Measurements from ENCODE around the gene ZFYVE1.
"Not testable (repeated sequence)": the region's sequence is repeated elsewhere in the genome, so short reads cannot be mapped to it uniquely, and the experiment has no call there.

Gene ZFYVE1

DNA sequence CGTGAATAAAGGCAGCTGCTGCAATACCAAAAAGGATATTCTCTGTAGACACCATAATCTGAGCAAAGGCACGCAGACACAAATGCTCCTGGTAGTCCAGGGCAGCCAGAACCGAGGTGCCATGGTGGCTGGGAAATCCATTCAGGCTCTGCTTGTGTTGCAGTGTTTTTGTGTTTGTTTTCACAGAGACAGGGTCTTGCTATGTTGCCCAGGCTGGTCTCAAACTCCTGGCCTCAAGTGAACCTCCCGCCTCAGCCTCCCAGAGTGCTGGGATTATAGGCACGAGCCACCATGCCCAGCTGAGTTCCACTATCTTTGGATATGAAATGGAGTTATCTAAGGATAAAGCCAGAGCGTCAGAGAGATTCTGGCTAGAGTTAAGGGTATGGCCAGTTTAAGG lies 60.9 kb downstream of the ZFYVE1 start:
- H3K4me3 ChIP-seq (ENCODE audit: low read depth, low read length) = no peak overlapping the region
- TF ChIP-seq, protein P1, sequence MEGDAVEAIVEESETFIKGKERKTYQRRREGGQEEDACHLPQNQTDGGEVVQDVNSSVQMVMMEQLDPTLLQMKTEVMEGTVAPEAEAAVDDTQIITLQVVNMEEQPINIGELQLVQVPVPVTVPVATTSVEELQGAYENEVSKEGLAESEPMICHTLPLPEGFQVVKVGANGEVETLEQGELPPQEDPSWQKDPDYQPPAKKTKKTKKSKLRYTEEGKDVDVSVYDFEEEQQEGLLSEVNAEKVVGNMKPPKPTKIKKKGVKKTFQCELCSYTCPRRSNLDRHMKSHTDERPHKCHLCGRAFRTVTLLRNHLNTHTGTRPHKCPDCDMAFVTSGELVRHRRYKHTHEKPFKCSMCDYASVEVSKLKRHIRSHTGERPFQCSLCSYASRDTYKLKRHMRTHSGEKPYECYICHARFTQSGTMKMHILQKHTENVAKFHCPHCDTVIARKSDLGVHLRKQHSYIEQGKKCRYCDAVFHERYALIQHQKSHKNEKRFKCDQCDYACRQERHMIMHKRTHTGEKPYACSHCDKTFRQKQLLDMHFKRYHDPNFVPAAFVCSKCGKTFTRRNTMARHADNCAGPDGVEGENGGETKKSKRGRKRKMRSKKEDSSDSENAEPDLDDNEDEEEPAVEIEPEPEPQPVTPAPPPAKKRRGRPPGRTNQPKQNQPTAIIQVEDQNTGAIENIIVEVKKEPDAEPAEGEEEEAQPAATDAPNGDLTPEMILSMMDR (IDR thresholded peaks at IDR 0.05; ENCODE audit: borderline replicate concordance, insufficient read depth, low read depth, low read length) = no peak

DNA sequence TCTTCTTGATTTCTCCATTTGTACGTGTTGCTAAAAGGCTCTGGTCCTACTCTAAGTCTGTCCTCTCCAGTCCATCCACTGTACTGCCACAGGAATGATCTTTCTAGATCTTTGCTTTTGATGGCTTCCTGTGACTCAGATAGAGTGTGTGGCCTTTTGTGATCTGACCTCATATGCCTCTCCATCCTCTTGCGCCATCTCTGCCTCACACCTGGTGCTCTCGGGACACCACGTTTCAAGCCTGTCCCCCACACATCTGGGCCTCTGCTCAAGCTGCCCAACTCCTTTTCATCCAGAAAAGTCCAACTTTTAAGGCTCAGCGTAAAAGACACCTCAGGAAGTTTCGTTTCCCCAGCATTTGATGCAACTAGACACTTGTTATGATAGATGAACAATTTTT lies 61.7 kb downstream of the ZFYVE1 start:
- H3K4me3 ChIP-seq (ENCODE audit: low read depth, low read length) = no peak overlapping the region
- TF ChIP-seq, protein P1 (IDR thresholded peaks at IDR 0.05; ENCODE audit: borderline replicate concordance, insufficient read depth, low read depth, low read length) = no peak

DNA sequence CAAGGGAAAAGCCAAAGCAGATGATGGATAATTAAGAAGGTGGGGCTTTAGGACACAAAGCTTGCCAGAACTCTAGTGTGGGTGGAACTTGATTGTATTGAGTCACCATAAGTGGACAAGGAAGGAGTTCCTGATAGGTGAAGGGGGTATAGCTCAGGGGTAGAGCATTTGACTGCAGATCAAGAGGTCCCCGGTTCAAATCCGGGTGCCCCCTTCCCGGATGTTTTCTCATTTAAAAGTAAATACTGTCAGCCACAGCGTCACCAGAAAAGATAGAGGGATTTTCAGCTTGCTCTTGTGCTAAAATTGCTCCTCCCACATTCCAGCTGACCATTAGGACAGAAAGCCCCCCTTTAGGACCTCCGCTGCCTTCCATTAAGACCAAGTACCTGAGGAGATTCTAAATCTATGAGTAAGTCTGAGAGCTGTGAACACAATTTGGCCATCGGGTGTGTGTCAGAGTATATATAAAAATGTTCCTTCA lies 64.0 kb downstream of the ZFYVE1 start:
- TF ChIP-seq, protein P1 (IDR thresholded peaks at IDR 0.05; ENCODE audit: borderline replicate concordance, insufficient read depth, low read depth, low read length) = no peak
- no peak overlapping the region for H3K4me3 ChIP-seq (ENCODE audit: low read depth, low read length)

DNA sequence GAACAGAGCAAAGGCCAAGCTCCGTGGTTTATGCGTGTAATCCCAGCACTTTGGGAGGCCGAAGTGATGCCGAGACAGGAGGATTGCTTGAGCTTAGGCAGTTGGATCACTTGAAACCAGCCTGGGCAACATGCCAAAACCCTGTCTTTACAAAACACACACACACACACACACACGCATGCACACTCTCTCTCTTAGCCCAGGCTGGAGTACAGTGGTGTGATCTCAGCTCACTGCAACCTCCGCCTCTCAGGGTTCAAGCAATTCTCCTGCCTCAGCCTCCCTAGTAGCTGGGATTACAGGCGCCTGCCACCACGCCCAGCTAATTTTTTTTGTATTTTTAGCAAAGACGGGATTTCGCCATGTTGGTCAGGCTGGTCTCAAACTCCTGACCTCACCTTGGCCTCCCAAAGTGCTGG lies 64.6 kb downstream of the ZFYVE1 start:
- H3K4me3 ChIP-seq (ENCODE audit: low read depth, low read length) = not testable (repeated sequence)

DNA sequence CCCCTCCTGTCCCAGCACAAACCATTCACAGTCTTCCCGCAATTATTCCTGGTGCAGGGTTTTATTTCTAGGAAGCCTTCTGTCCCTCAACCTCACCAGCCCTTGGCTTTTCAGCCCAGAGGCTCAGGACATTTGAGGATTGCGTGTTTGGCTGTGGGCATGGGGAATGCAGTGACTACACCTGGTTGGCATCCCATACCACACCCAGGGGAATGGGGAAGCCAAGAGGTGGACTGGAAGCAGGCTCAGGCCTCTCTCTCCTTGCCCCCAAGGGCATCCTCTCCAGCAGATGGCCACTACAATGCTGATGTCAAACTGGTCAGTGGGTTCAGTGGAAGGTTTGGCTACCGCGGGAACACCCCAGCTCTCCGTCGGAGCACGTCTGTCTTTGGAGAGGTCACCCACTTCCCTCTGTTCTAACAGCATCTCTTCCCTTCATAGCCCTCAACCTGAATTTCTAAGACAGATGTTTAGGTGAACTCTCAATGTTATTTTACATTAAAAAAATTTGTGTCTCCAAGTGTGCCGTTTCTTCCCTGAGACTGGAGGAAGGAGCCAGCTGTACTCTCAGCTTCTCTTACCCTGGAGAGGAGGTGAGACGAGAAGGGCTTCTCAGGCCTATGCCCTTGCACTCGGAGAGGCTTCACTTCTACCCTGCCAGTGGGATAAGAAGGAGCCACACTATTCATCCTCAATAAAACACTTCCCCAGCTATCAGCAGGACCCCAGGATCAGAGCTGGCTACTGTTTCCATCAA lies 65.1 kb downstream of the ZFYVE1 start:
- H3K4me3 ChIP-seq (ENCODE audit: low read depth, low read length) = no peak overlapping the region
- TF ChIP-seq, protein P1 (IDR thresholded peaks at IDR 0.05; ENCODE audit: borderline replicate concordance, insufficient read depth, low read depth, low read length) = no peak

DNA sequence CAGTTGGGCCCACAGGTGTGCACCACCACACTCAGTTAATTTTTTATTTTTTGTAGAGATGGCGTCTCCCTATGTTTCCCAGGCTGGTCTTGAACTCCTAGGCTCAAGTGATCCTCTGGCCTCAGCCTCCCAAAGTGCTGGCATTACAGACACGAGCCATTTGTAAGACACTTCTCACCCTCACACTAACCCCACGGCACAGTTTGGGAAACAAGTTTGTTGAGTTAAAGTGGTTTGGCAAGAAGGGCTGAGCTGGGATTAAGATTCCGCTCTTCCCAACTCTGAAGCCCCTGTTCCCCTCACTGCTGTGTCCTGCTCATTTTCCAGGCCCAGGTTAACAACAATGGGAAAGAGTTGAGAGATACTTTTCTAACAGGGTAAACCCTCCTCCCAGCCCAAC lies 65.9 kb downstream of the ZFYVE1 start:
- H3K4me3 ChIP-seq (ENCODE audit: low read depth, low read length) = not testable (repeated sequence)

DNA sequence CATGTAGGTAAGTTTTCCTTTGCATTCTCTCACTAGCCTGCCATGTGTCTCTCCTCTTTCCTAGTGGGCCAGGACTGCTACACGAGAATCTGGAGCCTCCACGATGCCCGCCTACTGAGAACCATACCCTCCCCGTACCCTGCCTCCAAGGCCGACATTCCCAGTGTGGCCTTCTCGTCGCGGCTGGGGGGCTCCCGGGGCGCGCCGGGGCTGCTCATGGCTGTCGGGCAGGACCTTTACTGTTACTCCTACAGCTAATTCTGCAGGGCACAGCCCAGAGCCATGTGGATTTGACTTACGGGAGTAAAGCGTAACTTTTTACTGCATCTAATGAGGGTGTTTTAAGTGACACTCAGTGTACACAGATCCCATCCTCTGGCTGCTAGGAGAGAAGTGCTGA lies 68.4 kb downstream of the ZFYVE1 start:
- TF ChIP-seq, protein P1 (IDR thresholded peaks at IDR 0.05; ENCODE audit: borderline replicate concordance, insufficient read depth, low read depth, low read length) = no peak
- no peak overlapping the region for H3K4me3 ChIP-seq (ENCODE audit: low read depth, low read length)

DNA sequence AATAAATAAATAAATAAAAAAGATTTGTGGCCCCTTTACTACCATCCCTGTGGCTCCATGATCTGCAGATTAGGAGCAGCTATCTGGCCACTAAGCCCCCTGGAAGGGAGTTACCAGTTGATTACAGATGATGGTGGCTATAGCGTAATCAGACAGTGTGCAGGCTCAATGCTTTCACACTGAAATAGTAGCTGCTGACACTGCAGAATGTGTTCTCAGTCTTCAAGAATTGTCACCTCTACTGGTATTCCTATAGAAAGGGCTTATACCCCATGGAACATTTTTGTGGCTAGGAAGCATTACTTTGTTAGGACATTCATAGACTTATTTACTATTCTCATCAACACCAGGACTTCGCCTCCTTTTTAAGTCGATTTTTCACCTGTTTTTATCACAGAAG lies 69.7 kb downstream of the ZFYVE1 start:
- TF ChIP-seq, protein P1 (IDR thresholded peaks at IDR 0.05; ENCODE audit: borderline replicate concordance, insufficient read depth, low read depth, low read length) = no peak
- no peak overlapping the region for H3K4me3 ChIP-seq (ENCODE audit: low read depth, low read length)

DNA sequence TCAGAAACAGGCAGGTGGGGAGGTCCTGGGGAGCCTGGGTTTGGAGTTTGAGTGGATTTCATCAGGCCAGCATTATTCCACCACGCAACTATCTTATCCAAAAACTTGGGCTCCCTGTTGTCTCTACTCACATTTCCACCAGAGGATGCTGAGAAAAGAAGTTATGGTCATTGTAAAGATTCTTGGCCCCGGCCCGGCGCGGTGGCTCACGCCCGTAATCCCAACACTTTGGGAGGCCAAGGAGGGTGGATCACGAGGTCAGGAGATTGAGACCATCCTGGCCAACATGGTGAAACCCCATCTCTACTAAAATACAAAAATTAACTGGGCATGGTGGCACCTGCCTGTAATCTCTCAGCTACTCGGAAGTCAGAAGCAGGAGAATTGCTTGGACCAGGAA lies 70.2 kb downstream of the ZFYVE1 start:
- H3K4me3 ChIP-seq (ENCODE audit: low read depth, low read length) = not testable (repeated sequence)

Data from GM12875 (cell line).